GM21786 (cell line): ENCODE results near the gene NMS.

Source experiments
- ATAC-seq: cut with Tn5 transposase; IDR thresholded peaks from one replicate; pipeline ENCODE4 v1.9.1; 2021; ENCODE audit not compliant: unreplicated experiment

NMS gene

GRCh38 chr2:100484390-100484789 is 14.1 kb downstream of the NMS start:
- no peak for ATAC-seq

GRCh38 chr2:100485396-100485795 is 15.1 kb downstream of the NMS start:
- ATAC-seq: no peak

GRCh38 chr2:100494712-100495111 is 24.4 kb downstream of the NMS start:
- no peak for ATAC-seq

GRCh38 chr2:100502782-100503181 is 32.5 kb downstream of the NMS start:
- ATAC-seq: no peak

GRCh38 chr2:100504542-100504941 is 34.3 kb downstream of the NMS start:
- ATAC-seq: no peak

GRCh38 chr2:100509066-100509465 is 38.8 kb downstream of the NMS start:
- no peak for ATAC-seq

GRCh38 chr2:100513650-100514049 is 43.4 kb downstream of the NMS start:
- no peak for ATAC-seq

GRCh38 chr2:100517556-100517955 is 47.3 kb downstream of the NMS start:
- ATAC-seq: no peak

- no peak for ATAC-seq
These were observed 48.5 kb downstream of the NMS start for GRCh38 chr2:100518801-100519200.

GRCh38 chr2:100520224-100520623 is 49.9 kb downstream of the NMS start:
- no peak for ATAC-seq

- no peak for ATAC-seq
These were observed 52.1 kb downstream of the NMS start for GRCh38 chr2:100522430-100522829.

- no peak for ATAC-seq
These were observed 54.0 kb downstream of the NMS start for GRCh38 chr2:100524331-100524730.

GRCh38 chr2:100526868-100527267 is 56.6 kb downstream of the NMS start:
- ATAC-seq: no peak

- no peak for ATAC-seq
These were observed 57.2 kb downstream of the NMS start for GRCh38 chr2:100527440-100528015.

GRCh38 chr2:100529176-100529575 is 58.9 kb downstream of the NMS start:
- ATAC-seq: no peak

- ATAC-seq: no peak
These were observed 59.6 kb downstream of the NMS start for GRCh38 chr2:100529900-100530299.
